NCI-H82 treated with DMSO at 0.1 percent for 48 hours (cell line): Measurements from ENCODE around the gene GPAT3.
"Not testable (repeated sequence)": the region's sequence is repeated elsewhere in the genome, so short reads cannot be mapped to it uniquely, and the experiment has no call there.

Source experiments
- DNase-seq: peaks from one replicate; lab custom pipeline; 2025; ENCODE audit not compliant: unreplicated experiment; lab: John Stamatoyannopoulos, UW

The GPAT3 gene

GRCh38 chr4:83548151-83548905 lies 12.4 kb downstream of the GPAT3 start:
- DNase-seq = no peak

- DNase-seq = no peak
Observed at GRCh38 chr4:83552083-83552482, 16.2 kb downstream of the GPAT3 start.

GRCh38 chr4:83552924-83553323 lies 17.0 kb downstream of the GPAT3 start:
- no peak for DNase-seq

- no peak for DNase-seq
Observed at GRCh38 chr4:83556006-83556707, 20.2 kb downstream of the GPAT3 start.

GRCh38 chr4:83556816-83557215 lies 20.9 kb downstream of the GPAT3 start:
- no peak for DNase-seq

GRCh38 chr4:83558059-83558653 lies 22.2 kb downstream of the GPAT3 start:
- DNase-seq = no peak

- no peak for DNase-seq
Observed at GRCh38 chr4:83558680-83559079, 22.8 kb downstream of the GPAT3 start.

- DNase-seq = no peak
Observed at GRCh38 chr4:83560523-83560922, 24.6 kb downstream of the GPAT3 start.

- DNase-seq = no peak
Observed at GRCh38 chr4:83561381-83561780, 25.5 kb downstream of the GPAT3 start.

GRCh38 chr4:83563998-83564397 lies 28.1 kb downstream of the GPAT3 start:
- DNase-seq = no peak

- DNase-seq = no peak
Observed at GRCh38 chr4:83568062-83568461, 32.2 kb downstream of the GPAT3 start.

- DNase-seq = no peak
Observed at GRCh38 chr4:83569429-83569828, 33.5 kb downstream of the GPAT3 start.

GRCh38 chr4:83569987-83570386 lies 34.1 kb downstream of the GPAT3 start:
- no peak for DNase-seq

- DNase-seq = no peak
Observed at GRCh38 chr4:83572848-83573247, 36.9 kb downstream of the GPAT3 start.

- no peak for DNase-seq
Observed at GRCh38 chr4:83574247-83574646, 38.3 kb downstream of the GPAT3 start.

GRCh38 chr4:83576237-83576636 lies 40.3 kb downstream of the GPAT3 start:
- not testable (repeated sequence) for DNase-seq

- DNase-seq = no peak
Observed at GRCh38 chr4:83581411-83582288, 45.7 kb downstream of the GPAT3 start.

- DNase-seq = no peak
Observed at GRCh38 chr4:83582289-83582785, 46.4 kb downstream of the GPAT3 start.

- DNase-seq = no peak
Observed at GRCh38 chr4:83585982-83586508, 50.1 kb downstream of the GPAT3 start.

- no peak for DNase-seq
Observed at GRCh38 chr4:83589279-83589678, 53.4 kb downstream of the GPAT3 start.

- DNase-seq = no peak
Observed at GRCh38 chr4:83591056-83591455, 55.1 kb downstream of the GPAT3 start.
